ENCODE data around the gene DMD.

DNA sequence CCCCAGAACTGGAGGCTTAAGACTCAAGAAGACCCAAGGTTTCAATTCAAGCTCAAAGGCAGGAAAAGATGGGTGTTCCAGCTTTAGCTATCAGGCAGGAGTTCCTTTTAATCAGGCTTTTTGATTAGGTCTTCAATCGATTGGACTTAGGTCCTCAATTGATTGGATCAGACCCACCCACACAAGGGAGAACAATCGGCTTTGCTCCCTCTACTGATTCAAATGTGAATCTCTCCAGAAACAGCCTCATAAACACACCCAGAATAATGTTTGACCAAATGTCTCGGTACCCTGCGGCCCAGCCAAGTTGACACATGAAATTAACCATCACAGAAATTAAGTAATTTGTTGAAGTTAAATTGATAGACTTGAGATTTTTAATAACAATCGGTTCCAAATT is 1222.4 kb downstream of the DMD start:
- TF ChIP-seq, protein P1, sequence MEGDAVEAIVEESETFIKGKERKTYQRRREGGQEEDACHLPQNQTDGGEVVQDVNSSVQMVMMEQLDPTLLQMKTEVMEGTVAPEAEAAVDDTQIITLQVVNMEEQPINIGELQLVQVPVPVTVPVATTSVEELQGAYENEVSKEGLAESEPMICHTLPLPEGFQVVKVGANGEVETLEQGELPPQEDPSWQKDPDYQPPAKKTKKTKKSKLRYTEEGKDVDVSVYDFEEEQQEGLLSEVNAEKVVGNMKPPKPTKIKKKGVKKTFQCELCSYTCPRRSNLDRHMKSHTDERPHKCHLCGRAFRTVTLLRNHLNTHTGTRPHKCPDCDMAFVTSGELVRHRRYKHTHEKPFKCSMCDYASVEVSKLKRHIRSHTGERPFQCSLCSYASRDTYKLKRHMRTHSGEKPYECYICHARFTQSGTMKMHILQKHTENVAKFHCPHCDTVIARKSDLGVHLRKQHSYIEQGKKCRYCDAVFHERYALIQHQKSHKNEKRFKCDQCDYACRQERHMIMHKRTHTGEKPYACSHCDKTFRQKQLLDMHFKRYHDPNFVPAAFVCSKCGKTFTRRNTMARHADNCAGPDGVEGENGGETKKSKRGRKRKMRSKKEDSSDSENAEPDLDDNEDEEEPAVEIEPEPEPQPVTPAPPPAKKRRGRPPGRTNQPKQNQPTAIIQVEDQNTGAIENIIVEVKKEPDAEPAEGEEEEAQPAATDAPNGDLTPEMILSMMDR (IDR thresholded peaks at IDR 0.05) = no peak
- no peak for TF ChIP-seq POLR2AphosphoS5 (IDR thresholded peaks at IDR 0.05; ENCODE audit: low read depth, low read length)
- no peak for TF ChIP-seq TCF7L2 (IDR thresholded peaks at IDR 0.05; ENCODE audit: low read depth, low read length)
- TF ChIP-seq, protein P2, sequence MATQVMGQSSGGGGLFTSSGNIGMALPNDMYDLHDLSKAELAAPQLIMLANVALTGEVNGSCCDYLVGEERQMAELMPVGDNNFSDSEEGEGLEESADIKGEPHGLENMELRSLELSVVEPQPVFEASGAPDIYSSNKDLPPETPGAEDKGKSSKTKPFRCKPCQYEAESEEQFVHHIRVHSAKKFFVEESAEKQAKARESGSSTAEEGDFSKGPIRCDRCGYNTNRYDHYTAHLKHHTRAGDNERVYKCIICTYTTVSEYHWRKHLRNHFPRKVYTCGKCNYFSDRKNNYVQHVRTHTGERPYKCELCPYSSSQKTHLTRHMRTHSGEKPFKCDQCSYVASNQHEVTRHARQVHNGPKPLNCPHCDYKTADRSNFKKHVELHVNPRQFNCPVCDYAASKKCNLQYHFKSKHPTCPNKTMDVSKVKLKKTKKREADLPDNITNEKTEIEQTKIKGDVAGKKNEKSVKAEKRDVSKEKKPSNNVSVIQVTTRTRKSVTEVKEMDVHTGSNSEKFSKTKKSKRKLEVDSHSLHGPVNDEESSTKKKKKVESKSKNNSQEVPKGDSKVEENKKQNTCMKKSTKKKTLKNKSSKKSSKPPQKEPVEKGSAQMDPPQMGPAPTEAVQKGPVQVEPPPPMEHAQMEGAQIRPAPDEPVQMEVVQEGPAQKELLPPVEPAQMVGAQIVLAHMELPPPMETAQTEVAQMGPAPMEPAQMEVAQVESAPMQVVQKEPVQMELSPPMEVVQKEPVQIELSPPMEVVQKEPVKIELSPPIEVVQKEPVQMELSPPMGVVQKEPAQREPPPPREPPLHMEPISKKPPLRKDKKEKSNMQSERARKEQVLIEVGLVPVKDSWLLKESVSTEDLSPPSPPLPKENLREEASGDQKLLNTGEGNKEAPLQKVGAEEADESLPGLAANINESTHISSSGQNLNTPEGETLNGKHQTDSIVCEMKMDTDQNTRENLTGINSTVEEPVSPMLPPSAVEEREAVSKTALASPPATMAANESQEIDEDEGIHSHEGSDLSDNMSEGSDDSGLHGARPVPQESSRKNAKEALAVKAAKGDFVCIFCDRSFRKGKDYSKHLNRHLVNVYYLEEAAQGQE (IDR thresholded peaks at IDR 0.05; ENCODE audit: insufficient read depth in 1 of 2, low read depth in 2 of 2, low read length in 1 of 2) = no peak

Data from Panc1 (cell line).